ENCODE measurements around the gene RAB12. TPM values are rescaled to one million over a fixed set of nuclear protein-coding genes. Genes with fewer than 3 reads are reported as not detected.

Gene RAB12
- polyA plus RNA-seq, 1 donor from 2014 or later: 102 TPM

DNA sequence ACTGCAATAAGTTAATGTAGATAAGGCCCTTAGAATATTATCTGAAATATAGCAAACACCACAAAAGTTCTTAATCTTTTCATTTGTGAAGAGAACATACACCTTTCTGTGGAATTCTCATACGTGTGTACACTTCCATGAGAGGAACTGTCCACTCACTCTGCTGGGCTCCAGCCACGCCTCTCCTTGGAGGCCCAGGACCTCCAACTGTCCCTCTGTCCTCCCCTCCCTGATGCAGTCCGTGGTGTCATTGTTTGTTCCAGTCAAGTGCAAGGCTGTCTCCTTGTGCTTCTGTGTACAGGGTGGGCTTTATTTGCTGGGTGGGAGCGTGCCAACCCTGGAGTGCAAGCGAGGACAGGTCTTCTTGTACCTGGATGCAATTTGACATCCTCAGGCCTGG is 8.7 kb downstream of the RAB12 start:
- Histone ChIP-seq H3K27ac (ENCODE audit: low read length) (no peak overlapping the region), H3K4me2 (ENCODE audit: low read length) (no peak overlapping the region), H3K9me3 (ENCODE audit: low read length) (no peaks in the 10 kb centered on the region), H3K9ac (ENCODE audit: low read length) (no peak overlapping the region), H2AFZ (ENCODE audit: low read depth, low read length) (no peak overlapping the region), H3K27me3 (ENCODE audit: insufficient read depth, low read depth, low read length) (no peaks in the 10 kb centered on the region), H3K9me2 (ENCODE audit: insufficient read depth, low read length) (no peaks in the 10 kb centered on the region), H3K4me3 (ENCODE audit: low read length) (no peak overlapping the region), H3F3A (ENCODE audit: insufficient read depth, low read length, poor library complexity, severe bottlenecking) (no peaks in the 10 kb centered on the region), H4K20me1 (ENCODE audit: insufficient read depth) (no peaks in the 10 kb centered on the region), H3K36me3 (ENCODE audit: insufficient read depth, low read length) (no peaks in the 10 kb centered on the region), H3K79me2 (replicated peaks; ENCODE audit: insufficient read depth, low read length) (peaks cover 61% of the 10 kb centered on the region)
- no peak for TF ChIP-seq RAD21 (conservative IDR thresholded peaks at IDR 0.05)
- TF ChIP-seq SMC3 (conservative IDR thresholded peaks at IDR 0.05; ENCODE audit: poor library complexity): no peak
- no peak for TF ChIP-seq EP300 (conservative IDR thresholded peaks at IDR 0.05; ENCODE audit: poor library complexity, severe bottlenecking)
- TF ChIP-seq, protein P1, sequence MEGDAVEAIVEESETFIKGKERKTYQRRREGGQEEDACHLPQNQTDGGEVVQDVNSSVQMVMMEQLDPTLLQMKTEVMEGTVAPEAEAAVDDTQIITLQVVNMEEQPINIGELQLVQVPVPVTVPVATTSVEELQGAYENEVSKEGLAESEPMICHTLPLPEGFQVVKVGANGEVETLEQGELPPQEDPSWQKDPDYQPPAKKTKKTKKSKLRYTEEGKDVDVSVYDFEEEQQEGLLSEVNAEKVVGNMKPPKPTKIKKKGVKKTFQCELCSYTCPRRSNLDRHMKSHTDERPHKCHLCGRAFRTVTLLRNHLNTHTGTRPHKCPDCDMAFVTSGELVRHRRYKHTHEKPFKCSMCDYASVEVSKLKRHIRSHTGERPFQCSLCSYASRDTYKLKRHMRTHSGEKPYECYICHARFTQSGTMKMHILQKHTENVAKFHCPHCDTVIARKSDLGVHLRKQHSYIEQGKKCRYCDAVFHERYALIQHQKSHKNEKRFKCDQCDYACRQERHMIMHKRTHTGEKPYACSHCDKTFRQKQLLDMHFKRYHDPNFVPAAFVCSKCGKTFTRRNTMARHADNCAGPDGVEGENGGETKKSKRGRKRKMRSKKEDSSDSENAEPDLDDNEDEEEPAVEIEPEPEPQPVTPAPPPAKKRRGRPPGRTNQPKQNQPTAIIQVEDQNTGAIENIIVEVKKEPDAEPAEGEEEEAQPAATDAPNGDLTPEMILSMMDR (IDR thresholded peaks at IDR 0.05; ENCODE audit: poor library complexity, severe bottlenecking): no peak
- no peak for TF ChIP-seq TAF1 (IDR thresholded peaks at IDR 0.05; ENCODE audit: low read depth)

DNA sequence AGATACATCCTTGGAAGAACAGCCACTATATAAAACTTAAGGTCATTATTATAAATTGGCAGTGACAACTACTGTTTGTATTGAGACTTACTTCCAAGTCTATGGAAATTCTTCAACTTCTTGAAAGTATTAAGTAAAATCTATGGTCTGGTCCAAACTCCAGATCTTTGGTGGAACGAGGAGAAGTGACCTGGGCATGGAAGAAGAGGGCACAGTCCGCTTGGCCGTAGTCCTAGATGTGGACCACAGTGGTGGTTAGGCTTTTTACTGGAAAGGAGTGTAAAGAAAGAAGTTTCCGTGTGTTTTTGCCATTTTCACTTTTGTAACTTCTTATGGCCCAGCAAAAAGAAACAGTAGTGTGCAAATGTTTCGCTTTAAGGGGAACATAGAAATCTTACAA is 9.8 kb downstream of the RAB12 start:
- Histone ChIP-seq H3K4me3 (ENCODE audit: low read length) (no peak overlapping the region), H3K9ac (ENCODE audit: low read length) (no peak overlapping the region), H3K36me3 (ENCODE audit: insufficient read depth, low read length) (no peaks in the 10 kb centered on the region), H3K9me2 (ENCODE audit: insufficient read depth, low read length) (no peaks in the 10 kb centered on the region), H4K20me1 (ENCODE audit: insufficient read depth) (no peaks in the 10 kb centered on the region), H3K27me3 (ENCODE audit: insufficient read depth, low read depth, low read length) (no peaks in the 10 kb centered on the region), H2AFZ (ENCODE audit: low read depth, low read length) (no peak overlapping the region), H3F3A (ENCODE audit: insufficient read depth, low read length, poor library complexity, severe bottlenecking) (no peaks in the 10 kb centered on the region), H3K79me2 (replicated peaks; ENCODE audit: insufficient read depth, low read length) (peaks cover 50% of the 10 kb centered on the region), H3K9me3 (ENCODE audit: low read length) (no peaks in the 10 kb centered on the region), H3K4me2 (ENCODE audit: low read length) (no peak overlapping the region), H3K27ac (ENCODE audit: low read length) (no peak overlapping the region)
- TF ChIP-seq MXI1 (conservative IDR thresholded peaks at IDR 0.05; ENCODE audit: poor library complexity, severe bottlenecking) (no peak), RAD21 (conservative IDR thresholded peaks at IDR 0.05) (no peak), REST (IDR thresholded peaks at IDR 0.05; ENCODE audit: borderline replicate concordance) (no peak), EZH2 (IDR thresholded peaks at IDR 0.05; ENCODE audit: borderline replicate concordance, insufficient read depth, low read length, poor library complexity, severe bottlenecking) (no peak), TAF1 (IDR thresholded peaks at IDR 0.05; ENCODE audit: low read depth) (no peak), EP300 (conservative IDR thresholded peaks at IDR 0.05; ENCODE audit: poor library complexity, severe bottlenecking) (no peak), POLR2AphosphoS5 (IDR thresholded peaks at IDR 0.05) (no peak), SMC3 (conservative IDR thresholded peaks at IDR 0.05; ENCODE audit: poor library complexity) (no peak)
- TF ChIP-seq, protein P1 (IDR thresholded peaks at IDR 0.05; ENCODE audit: poor library complexity, severe bottlenecking): no peak
